CD4-positive, alpha-beta T cell (primary cell): ENCODE results near the gene ADSL. TPM values are rescaled to one million over a fixed set of nuclear protein-coding genes. Genes with fewer than 3 reads are reported as not detected.

Experiments
- ATAC-seq: fragments of 200-7000 bp; cut with Tn5 transposase; one replicate; pipeline ENCODE4 v1.10.0; 2022; ENCODE audit warnings: mild to moderate bottlenecking; ENCODE audit not compliant: poor library complexity
- CTCF ChIA-PET: fragments of 350-600 bp; sonication (Branson Sonifier 250); formaldehyde crosslinking; loops from one replicate; lab custom pipeline; 2021; ENCODE audit warnings: antibody characterized with exemption, inconsistent platforms; lab: Charles Lee
- POLR2A ChIA-PET: fragments of 350-600 bp; sonication (Branson Sonifier 250); formaldehyde crosslinking; loops from one replicate; lab custom pipeline; 2021; ENCODE audit warnings: antibody characterized with exemption, inconsistent platforms; lab: Charles Lee
- DNase-seq, 14 experiments: peaks; one replicate each; pipeline ENCODE4 v3.0.0-alpha.2; 2013 to 2020; ENCODE audit warnings: mixed read lengths in 2 of 14
- H3K27ac ChIP-seq, 2 donors: one replicate each; pipeline versions ENCODE4 v1.5.1 to v1.7.0; 2013; ENCODE audit warnings: low read length in 2 of 2, low read depth in 1 of 2, mild to moderate bottlenecking in 1 of 2
- H3K27me3 ChIP-seq, 2 experiments: 1 replicate in 1 of 2; 2 replicates in 1 of 2; pipeline versions ENCODE4 v1.6.1 to v1.7.0; 2013; ENCODE audit warnings: low read length in 2 of 2, control low read depth in 1 of 2, mild to moderate bottlenecking in 1 of 2, moderate library complexity in 1 of 2; ENCODE audit not compliant: insufficient read depth in 2 of 2, control insufficient read depth in 1 of 2
- H3K36me3 ChIP-seq: one replicate; pipeline ENCODE4 v1.6.1; 2013; ENCODE audit warnings: low read length, control low read depth; ENCODE audit not compliant: insufficient read depth
- H3K4me1 ChIP-seq: one replicate; pipeline ENCODE4 v1.6.1; 2013; ENCODE audit warnings: low read length, control low read depth; ENCODE audit not compliant: insufficient read depth
- H3K4me3 ChIP-seq: one replicate; pipeline ENCODE4 v1.5.1; 2013; ENCODE audit warnings: mild to moderate bottlenecking, low read length, moderate library complexity
- H3K9me3 ChIP-seq, 2 experiments: 1 replicate in 1 of 2; 2 replicates in 1 of 2; pipeline versions ENCODE4 v1.6.1 to v1.7.0; 2013; ENCODE audit warnings: low read length in 2 of 2, mild to moderate bottlenecking in 2 of 2, control low read depth in 1 of 2, moderate library complexity in 1 of 2; ENCODE audit not compliant: control insufficient read depth in 1 of 2, insufficient read depth in 1 of 2
- H3K27ac Mint-ChIP-seq: one replicate; pipeline ENCODE4 v1.8.0; 2020; ENCODE audit warnings: mixed read lengths
- H3K27me3 Mint-ChIP-seq: one replicate; pipeline ENCODE4 v1.8.0; 2021; ENCODE audit warnings: mixed read lengths
- H3K36me3 Mint-ChIP-seq: one replicate; pipeline ENCODE4 v1.8.0; 2021; ENCODE audit warnings: low read depth, mixed read lengths
- H3K4me1 Mint-ChIP-seq: one replicate; pipeline ENCODE4 v1.8.0; 2021; ENCODE audit warnings: low read depth, mixed read lengths
- H3K4me3 Mint-ChIP-seq: one replicate; pipeline ENCODE4 v1.8.0; 2020; ENCODE audit warnings: mild to moderate bottlenecking, mixed read lengths
- H3K9me3 Mint-ChIP-seq: one replicate; pipeline ENCODE4 v1.8.0; 2020; ENCODE audit warnings: mixed read lengths
- CTCF ChIP-seq: fragments of 200-600 bp; IDR thresholded peaks from one replicate; pipeline ENCODE4 v1.8.0; 2022; ENCODE audit warnings: antibody characterized with exemption, mild to moderate bottlenecking
- intact Hi-C, 2 experiments: fragments of 100-400 bp; cut with DNase I in 1 of 2; cut with micrococcal nuclease in 1 of 2; formaldehyde crosslinking; loops; one replicate each; pipeline versions ENCODE4 v1.15.1 to v1.9.0; 2023 to 2025; cut with DNase I, micrococcal nuclease
- total RNA-seq, 174 experiments: library from RNA in 2 of 174; stranded (reverse) in 2 of 174; gene quantifications; one replicate each; pipeline ENCODE4 v1.2.3 and lab custom pipeline; 2021 to 2026

The ADSL gene
- total RNA-seq, 2 experiments from 2014 or later: 62.9 to 75.3 TPM

GRCh38 chr22:40429481-40429880 is 83.2 kb downstream of the ADSL start:
- H3K27ac ChIP-seq: no peak overlapping the region
- Mint-ChIP-seq H3K36me3 (peaks cover 97% of the 10 kb centered on the region), H3K27me3 (no peaks in the 10 kb centered on the region), H3K27ac (peak overlapping the region; percentile 74), H3K9me3 (no peaks in the 10 kb centered on the region), H3K4me1 (peaks cover 26% of the 10 kb centered on the region), H3K4me3 (no peak overlapping the region)
- no peaks in the 10 kb centered on the region for H3K27me3 ChIP-seq
- H3K4me1 ChIP-seq: peaks cover 7% of the 10 kb centered on the region
- H3K36me3 ChIP-seq: peaks cover 96% of the 10 kb centered on the region
- DNase-seq: no peak
- ChIA-PET POLR2A (no interaction called here), CTCF (no interaction called here)
- no peak for ATAC-seq
- no peaks in the 10 kb centered on the region for H3K9me3 ChIP-seq
- H3K4me3 ChIP-seq: no peak overlapping the region
- TF ChIP-seq CTCF: no peak
- intact Hi-C loops: no loop called here

- TF ChIP-seq CTCF: no peak
- no peak for DNase-seq
- Histone ChIP-seq H3K27ac (no peak overlapping the region), H3K27me3 (no peaks in the 10 kb centered on the region), H3K9me3 (no peaks in the 10 kb centered on the region), H3K4me1 (peaks cover 8% of the 10 kb centered on the region), H3K36me3 (peaks cover 92% of the 10 kb centered on the region), H3K4me3 (no peak overlapping the region)
- intact Hi-C loops: no loop called here
- Mint-ChIP-seq H3K4me3 (no peak overlapping the region), H3K27me3 (no peaks in the 10 kb centered on the region), H3K9me3 (no peaks in the 10 kb centered on the region), H3K4me1 (peaks cover 31% of the 10 kb centered on the region), H3K27ac (peak overlapping the region; percentile 17), H3K36me3 (peaks cover 92% of the 10 kb centered on the region)
- ATAC-seq: no peak
- ChIA-PET CTCF (no interaction called here), POLR2A (interaction anchor here (0.5 to 1.0 kb wide), 2 partner anchors 22 to 220 kb away, joined by 3 to 4 read pairs; no protein-coding TSS in a partner anchor)
Measured at GRCh38 chr22:40430991-40431390, 84.7 kb downstream of the ADSL start.

GRCh38 chr22:40432157-40432556 is 85.9 kb downstream of the ADSL start:
- peak overlapping the region; percentile 42 for H3K27ac Mint-ChIP-seq
- intact Hi-C loops: no loop called here
- H3K4me1 ChIP-seq: peaks cover 19% of the 10 kb centered on the region
- POLR2A ChIA-PET: no interaction called here
- H3K4me1 Mint-ChIP-seq: peaks cover 34% of the 10 kb centered on the region
- no peaks in the 10 kb centered on the region for H3K27me3 ChIP-seq
- H3K9me3 Mint-ChIP-seq: no peaks in the 10 kb centered on the region
- peaks cover 84% of the 10 kb centered on the region for H3K36me3 ChIP-seq
- H3K9me3 ChIP-seq: no peaks in the 10 kb centered on the region
- H3K27me3 Mint-ChIP-seq: no peaks in the 10 kb centered on the region
- H3K27ac ChIP-seq: no peak overlapping the region
- peak in 1 of 14 experiments; percentile 28 for DNase-seq
- CTCF ChIA-PET: no interaction called here
- TF ChIP-seq CTCF: no peak
- H3K4me3 Mint-ChIP-seq: no peak overlapping the region
- no peak overlapping the region for H3K4me3 ChIP-seq
- H3K36me3 Mint-ChIP-seq: peaks cover 90% of the 10 kb centered on the region
- ATAC-seq: no peak
